ENCODE measurements around the gene RAD51D.

DNA sequence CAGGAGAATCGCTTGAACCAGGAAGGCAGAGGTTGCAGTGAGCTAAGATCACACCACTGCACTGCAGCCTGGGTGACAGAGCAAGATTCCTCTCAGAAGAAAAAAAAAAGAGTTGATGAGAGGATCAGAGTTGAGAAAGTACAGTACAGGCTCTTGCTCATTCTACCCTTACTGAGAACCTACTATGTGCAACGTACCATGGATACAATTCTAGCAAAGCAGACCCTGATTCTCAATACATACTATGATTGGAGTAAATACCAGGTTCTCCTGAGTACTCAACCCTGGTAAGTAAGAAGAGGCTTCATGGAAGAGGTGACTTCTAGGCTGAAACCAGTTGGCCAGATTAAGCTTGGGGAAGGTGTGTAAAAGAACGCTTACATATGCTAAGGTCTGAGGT lies 57.4 kb downstream of the RAD51D start:
- TF ChIP-seq, protein P1, sequence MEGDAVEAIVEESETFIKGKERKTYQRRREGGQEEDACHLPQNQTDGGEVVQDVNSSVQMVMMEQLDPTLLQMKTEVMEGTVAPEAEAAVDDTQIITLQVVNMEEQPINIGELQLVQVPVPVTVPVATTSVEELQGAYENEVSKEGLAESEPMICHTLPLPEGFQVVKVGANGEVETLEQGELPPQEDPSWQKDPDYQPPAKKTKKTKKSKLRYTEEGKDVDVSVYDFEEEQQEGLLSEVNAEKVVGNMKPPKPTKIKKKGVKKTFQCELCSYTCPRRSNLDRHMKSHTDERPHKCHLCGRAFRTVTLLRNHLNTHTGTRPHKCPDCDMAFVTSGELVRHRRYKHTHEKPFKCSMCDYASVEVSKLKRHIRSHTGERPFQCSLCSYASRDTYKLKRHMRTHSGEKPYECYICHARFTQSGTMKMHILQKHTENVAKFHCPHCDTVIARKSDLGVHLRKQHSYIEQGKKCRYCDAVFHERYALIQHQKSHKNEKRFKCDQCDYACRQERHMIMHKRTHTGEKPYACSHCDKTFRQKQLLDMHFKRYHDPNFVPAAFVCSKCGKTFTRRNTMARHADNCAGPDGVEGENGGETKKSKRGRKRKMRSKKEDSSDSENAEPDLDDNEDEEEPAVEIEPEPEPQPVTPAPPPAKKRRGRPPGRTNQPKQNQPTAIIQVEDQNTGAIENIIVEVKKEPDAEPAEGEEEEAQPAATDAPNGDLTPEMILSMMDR (IDR thresholded peaks at IDR 0.05; ENCODE audit: insufficient read depth, low read length), result no peak
- TF ChIP-seq SPI1 (IDR thresholded peaks at IDR 0.05; ENCODE audit: borderline replicate concordance, low read depth) (no peak), POLR2AphosphoS5 (IDR thresholded peaks at IDR 0.05; ENCODE audit: low read depth) (no peak)
